ENCODE data around the gene MUCL1. TPM values are rescaled to one million over a fixed set of nuclear protein-coding genes. Genes with fewer than 3 reads are reported as not detected.
"Not testable (repeated sequence)": the region's sequence is repeated elsewhere in the genome, so short reads cannot be mapped to it uniquely, and the experiment has no call there.

MUCL1 gene, protein sequence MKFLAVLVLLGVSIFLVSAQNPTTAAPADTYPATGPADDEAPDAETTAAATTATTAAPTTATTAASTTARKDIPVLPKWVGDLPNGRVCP
- polyA plus RNA-seq (ENCODE audit: insufficient read length): 0.25 TPM
- long read RNA-seq, donor 1: 0 reads
- long read RNA-seq, donor 2: 0 reads
- long read RNA-seq, donor 3: 0 reads
- long read RNA-seq, donor 4: 0 reads
- long read RNA-seq, donor 5: 0 reads
- long read RNA-seq, donor 6: 0 reads
- long read RNA-seq, donor 7: 0 reads
- long read RNA-seq, donor 8: 0 reads

DNA sequence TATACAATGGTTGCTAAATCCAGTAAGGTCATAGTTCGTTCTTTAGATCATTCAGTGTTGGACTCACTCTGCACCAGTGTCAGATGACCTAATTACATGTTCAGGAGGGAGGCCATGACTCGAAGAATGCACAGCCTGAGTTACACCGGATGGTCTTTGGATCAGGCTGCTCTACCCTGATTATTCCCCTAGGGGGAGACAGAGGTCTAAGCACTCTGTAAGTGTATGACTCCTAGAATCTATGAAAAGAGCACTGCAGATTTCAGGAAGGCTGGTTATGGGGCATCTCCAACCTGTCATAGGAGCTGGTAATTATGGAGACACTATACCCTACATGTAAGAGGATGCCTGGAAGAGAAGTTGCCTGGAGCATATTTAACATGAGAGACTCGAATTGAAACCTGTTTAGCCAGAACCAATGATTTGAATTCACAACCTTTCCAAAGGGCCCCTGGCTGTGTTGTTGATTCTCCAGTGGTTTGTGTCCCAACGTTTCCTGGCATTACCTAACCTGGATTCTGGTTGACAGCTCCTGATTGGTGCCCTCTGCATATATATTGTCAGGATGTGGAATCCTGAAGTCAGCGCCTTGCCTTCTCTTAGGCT is at the start of gene MUCL1:
Gene MUCL1, plus strand, starts transcription at position 584 of the 606 bp plus-strand sequence. CDS start 67 bp downstream, outside the sequence.
- peak; percentile 31 for DNase-seq

DNA sequence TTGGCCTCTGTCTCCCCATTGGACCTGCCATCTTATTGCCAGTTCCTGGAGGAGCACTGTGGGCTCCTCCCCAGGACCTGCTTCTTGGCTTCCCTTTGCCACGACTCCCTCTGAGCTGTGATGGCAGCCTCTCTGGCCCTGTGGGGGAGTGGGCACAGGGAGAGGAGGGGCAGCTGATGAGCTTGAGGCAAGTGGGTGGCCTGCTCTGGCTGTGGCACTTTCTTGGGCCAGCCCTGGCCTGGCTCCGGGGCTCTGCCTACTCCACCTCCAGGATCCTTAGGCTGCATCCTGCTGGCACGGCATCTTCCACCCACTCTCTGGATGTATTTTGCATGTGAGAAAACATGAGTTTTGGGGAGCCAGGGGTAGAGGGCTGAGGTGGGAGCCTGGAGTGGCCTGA is 32.6 kb upstream of the MUCL1 start:
- no peak for DNase-seq

DNA sequence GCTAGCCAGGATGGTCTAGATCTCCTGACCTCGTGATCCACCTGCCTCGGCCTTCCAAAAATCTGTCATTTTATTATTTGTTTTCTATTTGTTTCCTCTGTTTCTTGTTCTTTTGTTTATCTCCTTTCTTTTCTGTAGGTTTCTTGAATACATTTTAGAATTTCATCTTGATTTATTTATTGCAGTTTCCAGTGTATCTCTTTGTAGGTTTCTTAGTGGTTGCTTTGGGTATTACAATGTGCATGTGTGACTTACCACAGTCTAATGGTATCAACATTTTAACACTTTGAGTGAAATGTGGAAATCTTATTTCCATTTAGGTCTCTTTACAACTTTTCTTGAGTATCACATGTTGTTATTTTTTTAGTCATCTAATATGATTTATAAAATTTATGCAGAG is 29.9 kb upstream of the MUCL1 start:
- no peak for DNase-seq

DNA sequence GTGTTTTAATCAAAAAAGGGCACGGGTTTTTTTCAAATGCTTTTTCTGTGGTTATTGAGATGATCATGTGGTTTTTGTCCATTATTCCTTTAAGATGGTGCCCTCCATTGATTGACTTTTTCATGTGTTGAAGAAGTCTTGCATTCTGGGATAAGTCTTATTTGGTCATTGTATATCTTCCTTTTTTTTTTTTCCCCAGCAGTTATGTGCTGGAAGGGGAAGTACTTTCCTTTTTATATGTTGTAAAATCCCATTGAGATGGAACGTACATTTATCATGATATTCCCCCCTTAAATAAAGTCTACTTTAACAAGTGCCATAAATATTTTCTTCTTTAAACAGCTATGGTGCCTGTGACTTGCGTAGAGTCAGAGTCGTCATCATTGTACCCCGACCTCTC is 24.8 kb upstream of the MUCL1 start:
- no peak for DNase-seq

DNA sequence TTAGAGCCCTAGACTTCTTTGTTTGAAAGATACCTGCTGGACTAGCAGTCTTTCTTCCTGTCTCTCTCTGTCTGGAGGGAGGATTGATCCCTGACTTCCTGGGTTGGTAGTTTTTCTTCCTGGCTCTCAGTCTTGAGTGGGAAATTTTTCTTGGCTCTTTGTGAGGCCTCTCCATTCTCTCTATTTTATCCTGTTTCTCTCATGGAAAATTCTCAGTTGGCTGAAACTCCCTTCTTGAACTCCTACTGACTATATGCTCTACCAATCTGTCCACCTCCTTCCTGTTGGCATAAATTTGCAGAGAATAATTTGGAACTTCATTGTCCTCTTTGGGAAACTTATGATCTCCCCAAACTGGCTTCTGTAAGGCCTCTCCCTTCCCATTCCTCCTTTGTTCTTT is 24.1 kb upstream of the MUCL1 start:
- no peak for DNase-seq

DNA sequence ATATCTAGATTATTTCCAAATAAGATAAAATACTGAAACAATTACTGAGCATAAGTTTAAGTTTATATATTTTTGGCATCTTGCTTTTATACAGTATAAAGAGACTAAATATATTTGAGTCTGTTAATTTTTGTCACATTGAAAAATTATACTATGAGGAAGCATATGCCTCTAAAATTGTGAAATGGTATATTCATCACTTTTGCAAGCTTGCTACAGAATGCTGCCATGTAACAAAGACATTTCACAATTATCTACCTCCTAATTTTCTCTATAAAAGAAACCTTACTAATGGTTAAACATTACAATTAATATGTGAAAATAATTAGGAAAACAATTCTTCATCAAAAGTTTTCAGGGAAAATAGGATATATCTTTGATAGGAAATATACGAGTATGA is 22.7 kb upstream of the MUCL1 start:
- no peak for DNase-seq

DNA sequence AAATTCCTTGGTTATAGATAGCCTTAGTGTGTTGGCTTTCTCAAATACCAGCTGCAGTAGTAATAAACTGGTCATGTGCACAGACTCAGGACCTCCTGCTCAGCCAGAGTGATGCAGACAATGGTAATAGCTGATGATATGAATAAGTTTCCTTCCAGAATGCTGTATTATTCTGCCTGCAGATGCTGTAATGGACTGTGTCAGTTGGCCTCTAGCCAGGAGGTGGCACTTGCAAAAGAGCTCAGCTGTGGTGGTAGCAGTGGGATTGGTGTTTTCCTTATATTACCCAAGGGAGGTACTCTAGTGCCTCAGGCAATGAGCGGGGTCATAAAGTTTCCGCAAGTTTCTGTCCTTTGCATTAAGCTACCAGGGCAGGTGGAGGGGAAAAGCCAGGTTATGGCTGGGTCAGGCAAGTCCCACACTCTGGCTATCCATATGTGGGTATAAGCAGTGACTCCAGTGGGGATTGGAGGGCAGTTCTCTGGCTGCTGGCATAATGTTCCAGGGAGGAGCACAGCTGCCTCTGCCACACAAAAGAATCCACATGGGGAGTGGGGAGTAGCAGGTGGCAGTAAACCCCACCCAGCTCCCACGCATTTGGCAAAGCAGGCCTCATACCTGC is 14.0 kb upstream of the MUCL1 start:
- no peak for DNase-seq

DNA sequence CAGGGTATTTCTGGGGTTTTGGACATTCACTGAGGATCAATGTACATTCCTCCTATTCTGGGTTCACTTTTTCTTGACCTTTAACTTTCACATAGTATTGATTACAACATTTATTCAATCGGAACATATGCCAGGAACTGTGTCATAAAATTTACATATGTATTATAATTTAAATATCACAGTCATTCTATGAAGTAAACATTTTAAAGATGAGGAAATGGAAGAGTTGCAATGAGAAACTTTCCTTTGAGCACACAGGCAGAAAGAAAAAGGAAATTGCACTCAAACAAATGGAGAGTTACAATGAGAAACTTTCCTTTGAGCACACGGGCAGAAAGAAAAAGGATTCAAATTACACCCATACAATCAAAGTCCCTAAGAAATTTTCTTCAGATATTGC is 3.1 kb downstream of the MUCL1 start:
- DNase-seq: no peak

DNA sequence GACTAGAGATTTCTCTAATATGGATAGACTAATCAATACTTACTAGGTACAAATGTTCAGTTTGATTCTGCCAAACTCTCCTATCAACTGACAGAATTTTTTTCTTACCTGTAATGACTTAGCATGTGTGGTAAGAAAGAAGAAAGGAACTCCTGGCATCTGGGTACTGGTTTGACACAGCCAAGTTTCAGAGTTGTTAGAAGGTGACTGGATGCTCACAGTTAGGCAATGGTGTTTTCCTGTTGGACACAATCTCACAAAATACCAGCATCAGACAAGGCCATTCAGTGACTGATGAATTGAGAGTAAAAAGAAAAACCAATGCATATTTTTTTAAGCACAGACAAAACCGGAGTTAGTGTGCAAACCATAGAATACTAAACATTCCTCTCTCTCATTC is 4.2 kb downstream of the MUCL1 start:
- no peak for DNase-seq

DNA sequence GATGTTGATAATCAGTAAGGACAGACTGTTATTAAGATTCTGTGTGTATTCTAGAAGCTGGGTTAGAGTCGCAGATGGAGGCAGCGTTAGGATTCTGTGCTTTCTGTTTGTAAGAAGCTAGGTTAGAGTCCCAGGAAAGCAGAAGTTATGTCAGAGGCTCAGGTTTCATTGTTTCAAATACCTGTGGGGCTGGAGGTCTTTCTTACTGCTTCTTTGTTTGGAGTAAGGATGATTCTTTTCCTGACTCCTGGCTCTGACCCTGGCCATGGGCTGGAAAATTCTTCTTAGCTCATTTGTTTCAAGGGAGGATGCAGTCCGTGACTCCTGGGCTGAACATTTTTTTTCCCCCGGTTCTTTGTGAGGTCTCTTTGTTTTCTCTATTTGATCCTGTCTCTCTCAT is 5.2 kb downstream of the MUCL1 start:
- peak; percentile 12 for DNase-seq

DNA sequence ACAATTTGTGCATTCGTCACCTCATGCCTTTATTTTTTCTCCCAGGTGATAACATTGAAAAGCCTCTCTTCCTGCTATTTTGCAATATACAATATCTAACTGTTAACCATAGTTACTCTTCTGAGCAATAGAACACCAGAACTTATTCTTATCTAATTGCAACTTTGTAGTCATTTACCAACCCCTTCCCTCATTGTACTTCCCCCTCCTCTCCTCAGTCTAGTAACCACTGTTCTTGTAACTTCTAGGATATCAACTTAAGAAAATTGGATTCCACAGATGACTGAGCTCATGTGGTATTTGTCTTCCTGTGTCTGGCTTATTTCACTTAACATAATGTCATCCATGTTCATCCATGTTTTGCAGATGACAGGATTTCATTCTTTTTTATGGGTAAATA is 7.6 kb downstream of the MUCL1 start:
- no peak for DNase-seq

DNA sequence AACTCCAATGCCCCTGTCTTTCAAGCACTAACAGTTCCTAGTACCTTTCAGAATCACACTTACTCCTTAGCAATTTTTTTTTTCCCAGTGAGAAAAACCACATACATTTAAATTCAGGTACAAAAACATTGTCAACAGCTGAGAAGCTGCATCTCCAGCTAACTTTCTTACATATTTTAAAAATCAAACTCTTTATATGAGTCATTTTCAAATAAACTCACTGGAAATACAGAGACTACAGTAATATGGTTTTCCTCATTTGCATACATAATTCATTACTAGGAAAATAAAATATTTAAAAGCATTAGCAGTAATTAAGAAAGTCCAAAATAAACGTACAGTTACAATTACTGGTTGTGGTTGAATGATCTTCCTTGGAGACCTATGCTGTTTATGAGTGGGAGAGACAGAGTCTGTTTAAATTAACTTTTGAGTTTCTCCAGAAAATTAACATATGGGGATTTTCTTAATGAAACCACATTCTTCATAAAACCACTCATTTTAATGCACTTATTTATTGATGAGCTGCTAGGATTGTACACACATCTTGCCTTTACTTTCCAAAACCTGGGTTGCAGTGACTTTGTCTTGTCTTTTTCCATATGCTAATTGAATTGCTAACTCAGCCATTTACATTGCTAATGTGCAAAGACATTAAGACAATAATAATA is 9.8 kb downstream of the MUCL1 start:
- no peak for DNase-seq

DNA sequence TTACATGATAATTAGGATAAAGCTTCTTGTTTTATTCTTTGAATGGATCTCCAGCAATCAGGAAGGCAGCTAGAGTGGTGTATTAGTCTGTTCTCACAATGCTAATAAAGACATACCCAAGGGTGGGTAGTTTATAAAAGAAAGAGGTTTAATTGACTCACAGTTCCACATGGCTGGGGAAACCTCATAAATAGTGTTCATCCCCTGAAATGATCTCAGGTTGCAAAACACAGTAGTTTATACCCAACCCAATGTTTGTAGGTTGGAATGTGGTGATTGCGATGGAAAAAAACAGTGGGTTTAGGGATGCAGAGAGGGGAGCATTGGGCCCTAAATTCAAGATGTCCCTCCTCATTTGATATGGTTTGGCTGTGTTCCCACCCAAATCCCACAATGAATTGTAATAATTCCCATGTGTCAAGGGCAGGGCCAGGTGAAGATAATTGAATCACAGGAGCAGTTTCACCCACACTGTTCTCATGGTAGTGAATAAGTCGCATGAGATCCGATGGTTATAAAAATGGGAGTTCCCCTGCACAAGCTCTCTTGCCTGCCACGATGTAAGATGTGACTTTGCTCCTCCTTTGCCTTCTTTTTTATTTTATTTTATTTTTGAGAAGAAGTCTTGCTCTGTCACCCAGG is 11.5 kb downstream of the MUCL1 start:
- no peak for DNase-seq

DNA sequence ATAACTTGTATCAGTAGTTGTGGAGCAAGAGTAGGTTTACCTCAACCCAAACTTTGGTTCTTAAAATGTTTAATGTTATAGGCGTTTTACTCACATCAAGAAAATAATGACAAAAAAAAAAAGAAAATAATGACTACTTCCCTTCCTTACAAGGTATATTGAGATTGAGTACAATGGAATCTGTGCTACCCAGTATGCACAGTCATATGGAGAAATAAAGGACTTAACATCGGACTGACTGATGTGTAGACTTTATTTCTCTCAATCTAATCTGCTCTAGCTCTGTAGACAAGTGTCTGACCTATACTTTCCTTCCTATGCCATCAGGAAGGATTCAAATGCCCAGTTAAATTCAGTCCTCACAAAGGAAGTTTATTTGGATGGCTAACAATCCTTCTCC is 14.4 kb downstream of the MUCL1 start:
- no peak for DNase-seq

DNA sequence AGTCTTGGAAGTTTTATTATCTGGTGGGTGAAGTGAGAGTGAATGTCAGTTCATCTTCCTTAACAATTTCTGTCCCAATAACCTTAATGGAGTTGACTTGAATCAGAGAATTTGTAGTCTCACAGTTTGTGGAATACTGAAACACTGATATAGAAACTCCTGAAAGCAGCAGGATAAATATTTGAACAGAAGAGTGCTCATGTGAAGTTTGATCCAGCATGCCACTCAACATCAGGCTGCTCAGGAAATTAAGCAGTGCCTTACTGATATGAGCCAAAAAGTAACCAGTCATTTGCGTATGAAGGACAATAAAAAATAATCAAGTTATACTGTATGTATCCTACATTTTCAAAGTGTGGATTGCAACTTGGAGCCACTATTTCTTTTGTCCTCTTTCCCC is 15.7 kb downstream of the MUCL1 start:
- no peak for DNase-seq

DNA sequence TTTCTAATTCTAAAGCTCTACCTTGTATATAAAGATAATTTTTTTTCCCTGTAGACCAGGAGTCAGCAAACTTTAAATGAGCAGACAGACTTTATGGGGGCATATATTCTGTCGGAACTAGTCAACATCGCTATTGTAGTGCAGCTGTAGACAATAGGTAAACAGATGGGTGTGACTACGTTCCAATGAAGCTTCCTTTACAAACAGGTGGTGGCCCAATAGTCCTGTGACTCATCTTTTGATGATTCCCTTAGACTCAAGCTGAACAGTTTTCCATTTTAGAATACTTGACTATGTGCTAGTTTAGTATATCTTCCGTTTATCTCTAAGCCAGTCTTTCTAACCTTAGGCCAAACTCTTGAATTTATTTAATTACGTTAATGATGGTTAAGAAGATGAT is 16.3 kb downstream of the MUCL1 start:
- DNase-seq: no peak

DNA sequence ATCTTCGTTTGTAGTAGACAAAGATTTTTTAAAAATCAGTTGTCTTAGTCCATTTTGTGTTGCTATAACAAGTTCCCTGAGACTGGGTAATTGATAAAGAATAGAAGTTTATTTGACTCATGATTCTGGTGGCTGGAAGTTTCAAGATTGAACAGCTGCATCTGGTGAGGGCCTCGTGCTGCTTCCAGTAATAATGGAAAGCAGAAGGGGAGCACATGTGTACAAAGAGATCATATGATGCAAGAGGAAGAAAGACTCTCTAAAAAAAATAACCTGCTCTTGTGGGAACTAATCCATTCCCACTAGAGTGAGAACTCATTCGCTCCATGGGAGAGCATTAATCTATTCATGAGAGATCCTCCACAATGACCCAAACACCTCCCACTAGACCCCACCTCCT is 24.8 kb downstream of the MUCL1 start:
- DNase-seq: no peak

DNA sequence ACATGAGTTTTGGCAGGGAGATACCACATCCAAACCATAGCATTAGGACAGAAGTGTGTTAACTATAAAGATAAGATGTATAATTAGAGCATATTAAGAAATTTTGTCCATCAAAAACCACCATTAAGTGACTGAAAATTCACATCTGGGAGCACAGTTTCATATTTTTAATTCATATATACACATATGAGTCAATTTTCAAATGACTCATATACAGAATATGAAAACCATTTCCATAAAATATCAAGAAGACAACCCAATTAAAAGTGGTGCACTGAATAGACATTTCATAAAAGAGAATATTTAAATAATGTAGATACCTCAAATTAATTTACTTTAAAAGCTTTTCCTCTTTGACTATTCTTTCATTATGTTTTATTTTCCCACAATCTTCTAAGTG is 25.3 kb downstream of the MUCL1 start:
- no peak for DNase-seq

DNA sequence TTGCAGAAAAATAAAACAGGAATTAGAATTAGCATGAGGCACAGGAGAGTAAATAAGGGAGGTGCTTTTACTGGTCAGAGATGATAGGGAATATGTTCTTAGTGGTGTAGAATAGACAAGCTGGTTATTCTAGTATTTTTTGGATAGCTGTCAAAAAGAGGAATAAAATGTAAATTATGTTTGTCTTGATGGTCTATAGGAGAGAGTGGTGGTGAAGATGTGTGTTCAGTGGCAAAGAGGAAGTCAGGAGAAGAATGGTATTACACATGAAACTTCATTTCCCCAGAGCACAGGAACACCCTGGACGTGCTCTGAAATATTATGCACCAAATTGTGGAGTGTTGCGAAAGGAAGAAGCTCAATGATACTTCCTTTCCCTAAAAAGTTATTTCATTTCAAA is 27.8 kb downstream of the MUCL1 start:
- no peak for DNase-seq

DNA sequence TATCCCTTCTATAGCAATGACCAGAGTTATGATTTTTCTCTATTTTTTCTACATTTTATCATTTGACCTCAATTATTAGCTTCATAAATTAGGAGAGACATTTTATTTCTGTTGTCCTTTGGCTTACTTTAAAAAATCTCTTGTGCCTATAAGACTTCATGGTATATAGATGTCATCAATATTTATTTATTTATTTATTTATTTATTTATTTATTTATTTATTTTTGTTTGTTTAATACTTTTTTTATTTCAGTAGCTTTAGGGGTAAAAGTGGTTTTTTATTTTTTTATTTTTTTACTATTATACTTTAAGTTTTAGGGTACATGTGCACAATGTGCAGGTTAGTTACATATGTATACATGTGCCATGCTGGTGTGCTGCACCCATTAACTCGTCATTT is 28.3 kb downstream of the MUCL1 start:
- DNase-seq: not testable (repeated sequence)

DNA sequence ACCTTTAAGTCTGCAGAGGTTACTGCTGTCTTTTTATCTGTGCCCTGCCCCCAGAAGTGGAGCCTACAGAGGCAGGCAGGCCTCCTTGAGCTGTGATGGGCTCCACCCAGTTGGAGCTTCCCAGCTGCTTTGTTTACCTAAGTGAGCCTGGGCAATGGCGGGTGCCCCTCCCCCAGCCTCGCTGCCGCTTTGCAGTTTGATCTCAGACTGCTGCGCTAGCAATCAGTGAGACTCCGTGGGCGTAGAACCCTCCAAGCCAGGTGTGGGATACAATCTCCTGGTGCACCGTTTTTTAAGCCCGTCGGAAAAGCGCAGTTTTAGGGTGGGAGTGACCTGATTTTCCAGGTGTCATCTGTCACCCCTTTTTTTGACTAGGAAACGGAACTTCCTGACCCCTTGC is 34.1 kb downstream of the MUCL1 start:
- not testable (repeated sequence) for DNase-seq

DNA sequence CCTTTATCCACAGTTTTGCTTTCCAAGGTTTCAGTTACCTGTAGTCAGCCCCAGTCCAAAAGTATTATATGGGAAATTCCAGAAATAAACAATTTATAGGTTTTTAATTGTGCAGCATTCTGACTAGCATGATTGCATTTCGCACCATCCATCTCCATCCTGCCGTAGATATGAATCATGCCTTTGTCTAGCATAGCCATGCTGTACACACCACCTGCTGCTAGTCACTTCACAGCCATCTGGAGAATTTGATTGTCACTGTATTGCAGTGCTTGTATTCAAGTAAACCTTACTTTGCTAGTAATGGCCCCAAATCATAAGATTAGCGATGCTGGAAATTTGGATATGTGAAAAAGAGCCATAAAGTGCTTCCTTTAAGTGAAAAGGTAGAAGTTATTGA is 36.0 kb downstream of the MUCL1 start:
- no peak for DNase-seq

All from left kidney (tissue), 8 donors.